Measurements from ENCODE around the gene KCNJ11. TPM values are rescaled to one million over a fixed set of nuclear protein-coding genes. Genes with fewer than 3 reads are reported as not detected.

KCNJ11 gene
- polyA plus RNA-seq, 1 donor (not counting 4 experiments of a cell fraction or from before 2014, with no cell fraction given), result 0.03 TPM

GRCh38 chr11:17352950-17353820 lies 35.3 kb downstream of the KCNJ11 start:
- peak overlapping the region; percentile 86 for H2AFZ ChIP-seq (ENCODE audit: control insufficient read depth, low read length)
- H3K27ac ChIP-seq (ENCODE audit: control insufficient read depth, insufficient read depth, low read length), result peak overlapping the region; percentile 67
- peaks cover 10% of the 10 kb centered on the region for H3K4me1 ChIP-seq (ENCODE audit: control insufficient read depth, extremely low read depth, insufficient read depth, low read length)
- peak overlapping the region; percentile 78 for H3K9ac ChIP-seq (ENCODE audit: control insufficient read depth, extremely low read depth, insufficient read depth, low read length)
- H3K79me2 ChIP-seq (ENCODE audit: control insufficient read depth, insufficient read depth, low read length), result no peaks in the 10 kb centered on the region
- H3K36me3 ChIP-seq (ENCODE audit: control insufficient read depth in 2 of 2, extremely low read depth in 1 of 2, insufficient read depth in 2 of 2, low read length in 2 of 2), result peaks cover 0 to under 1% of the 10 kb centered on the region in 2 experiments
- dilution Hi-C loops (cut with MboI; ENCODE audit: extremely low pct_ligation_motif_present, low sequenced_read_pairs), result no loop called here
- no peaks in the 10 kb centered on the region for H3K9me1 ChIP-seq (ENCODE audit: control insufficient read depth, extremely low read depth, insufficient read depth, low read length)
- no peaks in the 10 kb centered on the region for H3K27me3 ChIP-seq (ENCODE audit: control insufficient read depth, extremely low read depth, insufficient read depth, low read length)
- H3K4me3 ChIP-seq (ENCODE audit: control insufficient read depth in 2 of 3, extremely low read depth in 1 of 3, insufficient read depth in 2 of 3, low read depth in 1 of 3, low read length in 3 of 3), result peak overlapping the region; percentile 51 to 89 (median 78)
- no peaks in the 10 kb centered on the region for H3K9me3 ChIP-seq (ENCODE audit: control insufficient read depth, low read depth, low read length)
- H3K4me2 ChIP-seq (ENCODE audit: control insufficient read depth, extremely low read depth, insufficient read depth, low read depth, low read length), result peak overlapping the region; percentile 98
- DNase-seq (ENCODE audit: low read depth, low spot score) (no peak), FAIRE-seq (no peak)
- TF ChIP-seq CTCF (optimal IDR thresholded peaks at IDR 0.05 in 1 of 3, IDR thresholded peaks at IDR 0.05 in 1 of 3, conservative IDR thresholded peaks at IDR 0.05 in 1 of 3; ENCODE audit: extremely low read depth in 1 of 3, insufficient read depth in 2 of 3, low read length in 3 of 3) (no peak), EZH2 (IDR thresholded peaks at IDR 0.05; ENCODE audit: low read length) (no peak)
- no peaks in the 10 kb centered on the region for H4K20me1 ChIP-seq (ENCODE audit: control insufficient read depth, extremely low read depth, insufficient read depth, low read length)

GRCh38 chr11:17351510-17352176 lies 36.8 kb downstream of the KCNJ11 start, which contains the start of gene NCR3LG1:
TSS of gene NCR3LG1 (plus strand) at chr11:17351800. CDS start at chr11:17351970, 170 bp downstream.
- H3K9ac ChIP-seq (ENCODE audit: control insufficient read depth, extremely low read depth, insufficient read depth, low read length), result peak within 1 kb of the TSS; percentile 78
- H3K4me3 ChIP-seq (ENCODE audit: control insufficient read depth in 2 of 3, extremely low read depth in 1 of 3, insufficient read depth in 2 of 3, low read depth in 1 of 3, low read length in 3 of 3), result peak within 1 kb of the TSS; percentile 51 to 89 (median 78)
- peaks cover 10% of the 10 kb centered on the region for H3K4me1 ChIP-seq (ENCODE audit: control insufficient read depth, extremely low read depth, insufficient read depth, low read length)
- H3K9me1 ChIP-seq (ENCODE audit: control insufficient read depth, extremely low read depth, insufficient read depth, low read length), result no peaks in the 10 kb centered on the region
- DNase-seq (ENCODE audit: low read depth, low spot score) (no peak), FAIRE-seq (no peak)
- no peaks in the 10 kb centered on the region for H3K36me3 ChIP-seq (ENCODE audit: control insufficient read depth in 2 of 2, extremely low read depth in 1 of 2, insufficient read depth in 2 of 2, low read length in 2 of 2)
- TF ChIP-seq CTCF (optimal IDR thresholded peaks at IDR 0.05 in 1 of 3, IDR thresholded peaks at IDR 0.05 in 1 of 3, conservative IDR thresholded peaks at IDR 0.05 in 1 of 3; ENCODE audit: extremely low read depth in 1 of 3, insufficient read depth in 2 of 3, low read length in 3 of 3), result no peak
- no peak for TF ChIP-seq EZH2 (IDR thresholded peaks at IDR 0.05; ENCODE audit: low read length)
- no peaks in the 10 kb centered on the region for H3K79me2 ChIP-seq (ENCODE audit: control insufficient read depth, insufficient read depth, low read length)
- H2AFZ ChIP-seq (ENCODE audit: control insufficient read depth, low read length), result peak within 1 kb of the TSS; percentile 86
- dilution Hi-C loops (cut with MboI; ENCODE audit: extremely low pct_ligation_motif_present, low sequenced_read_pairs), result no loop called here
- H4K20me1 ChIP-seq (ENCODE audit: control insufficient read depth, extremely low read depth, insufficient read depth, low read length), result no peaks in the 10 kb centered on the region
- H3K27me3 ChIP-seq (ENCODE audit: control insufficient read depth, extremely low read depth, insufficient read depth, low read length), result no peaks in the 10 kb centered on the region
- peak within 1 kb of the TSS; percentile 67 for H3K27ac ChIP-seq (ENCODE audit: control insufficient read depth, insufficient read depth, low read length)
- no peaks in the 10 kb centered on the region for H3K9me3 ChIP-seq (ENCODE audit: control insufficient read depth, low read depth, low read length)
- peak within 1 kb of the TSS; percentile 98 for H3K4me2 ChIP-seq (ENCODE audit: control insufficient read depth, extremely low read depth, insufficient read depth, low read depth, low read length)
